Measurements from ENCODE around the gene LBX1.

The LBX1 gene

GRCh38 chr10:101226491-101227428, 2.5 kb downstream of the LBX1 start:
- no peak for DNase-seq (ENCODE audit: low read depth in 2 of 3, low spot score in 2 of 3)

GRCh38 chr10:101225846-101226421, 3.3 kb downstream of the LBX1 start:
- no peak for DNase-seq (ENCODE audit: low read depth in 2 of 3, low spot score in 2 of 3)

- no peak for DNase-seq (ENCODE audit: low read depth in 2 of 3, low spot score in 2 of 3)
Measured at GRCh38 chr10:101224910-101225823, 4.1 kb downstream of the LBX1 start.

- DNase-seq (ENCODE audit: low read depth in 2 of 3, low spot score in 2 of 3): no peak
Measured at GRCh38 chr10:101224060-101224909, 5.0 kb downstream of the LBX1 start.

GRCh38 chr10:101223274-101224059, 5.8 kb downstream of the LBX1 start:
- DNase-seq (ENCODE audit: low read depth in 2 of 3, low spot score in 2 of 3): no peak

GRCh38 chr10:101222683-101223273, 6.5 kb downstream of the LBX1 start:
- no peak for DNase-seq (ENCODE audit: low read depth in 2 of 3, low spot score in 2 of 3)

- DNase-seq (ENCODE audit: low read depth in 2 of 3, low spot score in 2 of 3): no peak
Measured at GRCh38 chr10:101221963-101222531, 7.2 kb downstream of the LBX1 start.

- no peak for DNase-seq (ENCODE audit: low read depth in 2 of 3, low spot score in 2 of 3)
Measured at GRCh38 chr10:101221549-101221948, 7.7 kb downstream of the LBX1 start.

GRCh38 chr10:101219946-101220451, 9.3 kb downstream of the LBX1 start:
- no peak for DNase-seq (ENCODE audit: low read depth in 2 of 3, low spot score in 2 of 3)

- no peak for DNase-seq (ENCODE audit: low read depth in 2 of 3, low spot score in 2 of 3)
Measured at GRCh38 chr10:101219139-101219945, 9.9 kb downstream of the LBX1 start.

- no peak for DNase-seq (ENCODE audit: low read depth in 2 of 3, low spot score in 2 of 3)
Measured at GRCh38 chr10:101218351-101219138, 10.7 kb downstream of the LBX1 start.

- no peak for DNase-seq (ENCODE audit: low read depth in 2 of 3, low spot score in 2 of 3)
Measured at GRCh38 chr10:101217450-101218281, 11.6 kb downstream of the LBX1 start.

GRCh38 chr10:101217044-101217425, 12.2 kb downstream of the LBX1 start:
- DNase-seq (ENCODE audit: low read depth in 2 of 3, low spot score in 2 of 3): no peak

GRCh38 chr10:101216207-101217043, 12.8 kb downstream of the LBX1 start:
- DNase-seq (ENCODE audit: low read depth in 2 of 3, low spot score in 2 of 3): no peak

- no peak for DNase-seq (ENCODE audit: low read depth in 2 of 3, low spot score in 2 of 3)
Measured at GRCh38 chr10:101215397-101216206, 13.7 kb downstream of the LBX1 start.

Measured in activated CD8-positive, alpha-beta memory T cell treated with anti-CD3 and anti-CD28 coated beads for 48 hours (primary cell).